Ascending aorta (tissue), 2 donors: ENCODE results near the gene FEN1. TPM values are rescaled to one million over a fixed set of nuclear protein-coding genes. Genes with fewer than 3 reads are reported as not detected.

Source experiments
- DNase-seq, 2 donors: peaks; one replicate each; pipeline ENCODE4 v3.0.0-alpha.2; 2019; ENCODE audit warnings: low spot score in 2 of 2
- H3K27ac ChIP-seq, 2 donors: fragments of 200-600 bp; sonication (generic); one replicate each; pipeline ENCODE4 v1.5.1; 2016 to 2017; ENCODE audit warnings: mild to moderate bottlenecking in 1 of 2
- H3K27me3 ChIP-seq: fragments of 200-600 bp; sonication (generic); one replicate; pipeline ENCODE4 v1.5.1; 2017
- H3K36me3 ChIP-seq, 2 donors: fragments of 200-600 bp; sonication (generic); one replicate each; pipeline ENCODE4 v1.5.1; 2016
- H3K4me1 ChIP-seq, 2 donors: fragments of 200-600 bp; sonication (generic); one replicate each; pipeline ENCODE4 v1.5.1; 2016 to 2017; ENCODE audit warnings: mild to moderate bottlenecking in 1 of 2
- H3K4me3 ChIP-seq, 2 donors: fragments of 200-600 bp; sonication (generic); one replicate each; pipeline ENCODE4 v1.5.1; 2016 to 2017; ENCODE audit warnings: mild to moderate bottlenecking in 1 of 2
- H3K9me3 ChIP-seq, 2 donors: fragments of 200-600 bp; sonication (generic); one replicate each; pipeline ENCODE4 v1.5.1; 2016
- CTCF ChIP-seq, 3 experiments: fragments of 200-600 bp in 2 of 3; fragments of 450-650 bp in 1 of 3; sonication (generic) in 2 of 3; IDR thresholded peaks; one replicate each; pipeline ENCODE4 v1.5.1; 2016 to 2019; ENCODE audit warnings: antibody characterized with exemption in 3 of 3, mild to moderate bottlenecking in 1 of 3, moderate library complexity in 1 of 3
- intact Hi-C: fragments of 100-400 bp; cut with DNase I; formaldehyde crosslinking; loops from one replicate; pipeline ENCODE4 v1.15.1; 2023
- total RNA-seq: library from RNA; depleted of rRNA; stranded (reverse); fragments of >200 nt; gene quantifications from one replicate; pipeline ENCODE4 v1.1.0, GENCODE V29; 2016

The FEN1 gene
- total RNA-seq, 1 donor from 2014 or later = 1.5 TPM

DNA sequence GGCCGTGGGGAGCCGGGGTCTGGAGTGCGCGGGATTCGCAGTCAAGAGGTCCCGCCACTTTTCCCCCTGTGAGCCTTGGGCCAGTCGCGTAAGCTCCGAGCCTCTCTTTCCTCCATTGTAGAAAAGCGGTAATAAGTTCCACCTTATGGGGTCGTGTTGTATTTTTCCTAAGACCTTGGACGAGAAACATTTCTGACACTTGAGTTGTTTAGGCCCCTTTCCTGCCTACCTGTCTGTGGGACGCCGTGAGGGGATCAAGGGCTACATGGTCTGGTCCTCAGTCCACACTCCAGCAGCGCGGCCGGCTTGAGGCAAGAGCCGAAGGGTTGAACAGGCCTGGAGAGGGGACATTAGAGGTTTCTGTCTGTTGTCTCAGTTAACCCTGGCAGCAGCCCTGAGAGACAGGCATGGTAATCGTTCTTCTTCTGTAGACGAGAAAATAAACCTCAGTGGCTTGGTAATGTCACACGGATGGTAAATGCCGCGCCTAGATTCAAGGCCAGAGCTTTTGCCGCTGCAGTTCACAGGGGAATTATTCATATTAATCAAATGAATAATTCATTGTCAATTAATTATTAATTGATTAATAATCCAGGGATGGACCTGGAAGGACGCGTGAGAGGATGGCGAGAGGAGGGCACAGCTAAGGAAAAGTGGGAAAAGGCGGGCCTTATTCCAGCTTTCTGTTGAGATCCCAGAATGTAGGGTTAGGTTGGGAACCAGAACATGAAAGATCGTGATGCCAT, 545 bp downstream of the FEN1 start:
- H3K4me3 ChIP-seq = peak overlapping the region; percentile 79 to 99
- peaks cover 5 to 19% of the 10 kb centered on the region in 2 donors for H3K4me1 ChIP-seq
- H3K27me3 ChIP-seq = no peaks in the 10 kb centered on the region
- TF ChIP-seq CTCF (IDR thresholded peaks at IDR 0.05) = no peak
- H3K36me3 ChIP-seq = peaks cover 20 to 25% of the 10 kb centered on the region in 2 donors
- intact Hi-C loops = loop anchor here (2.0 to 5.0 kb wide), 3 partner anchors 156 to 329 kb away; partner anchors contain the start of genes FTH1 and INCENP
- peak overlapping the region; percentile 87 to 97 for H3K27ac ChIP-seq
- DNase-seq = no peak
- H3K9me3 ChIP-seq = no peaks in the 10 kb centered on the region

DNA sequence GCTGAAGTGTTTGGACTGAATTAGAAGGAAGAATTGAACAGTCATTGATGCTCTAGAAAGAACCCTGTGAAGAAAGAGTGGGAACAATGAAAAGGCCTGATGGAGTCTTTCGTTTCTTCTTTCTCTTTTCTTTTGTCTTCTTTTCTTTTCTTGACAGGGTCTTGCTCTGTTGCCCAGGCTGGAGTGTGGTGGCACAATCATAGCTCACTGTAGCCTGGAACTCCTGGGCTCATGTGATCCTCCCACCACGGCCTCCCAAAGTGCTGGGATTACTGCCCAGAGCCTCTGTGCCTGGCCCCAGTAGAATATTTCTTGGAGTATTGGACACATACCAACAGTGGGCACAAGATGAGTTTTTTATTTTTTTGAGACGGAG, 1.1 kb downstream of the FEN1 start:
- peaks cover 15 to 19% of the 10 kb centered on the region in 2 donors for H3K36me3 ChIP-seq
- H3K27ac ChIP-seq = no peak overlapping the region
- TF ChIP-seq CTCF (IDR thresholded peaks at IDR 0.05) = no peak
- no peak for DNase-seq
- peaks cover 5 to 19% of the 10 kb centered on the region in 2 donors for H3K4me1 ChIP-seq
- intact Hi-C loops = loop anchor here (2.0 to 5.0 kb wide), 3 partner anchors 155 to 328 kb away; partner anchors contain the start of genes FTH1 and INCENP
- no peaks in the 10 kb centered on the region for H3K9me3 ChIP-seq
- no peak overlapping the region for H3K4me3 ChIP-seq
- no peaks in the 10 kb centered on the region for H3K27me3 ChIP-seq

- Histone ChIP-seq H3K36me3 (peaks cover 7 to 12% of the 10 kb centered on the region in 2 donors), H3K4me3 (no peak overlapping the region), H3K9me3 (no peaks in the 10 kb centered on the region), H3K4me1 (peaks cover 5 to 19% of the 10 kb centered on the region in 2 donors), H3K27ac (no peak overlapping the region), H3K27me3 (no peaks in the 10 kb centered on the region)
- intact Hi-C loops = loop anchor here (5.0 kb wide), 2 partner anchors 173 to 328 kb away; partner anchors contain the start of genes FTH1 and INCENP
- TF ChIP-seq CTCF (IDR thresholded peaks at IDR 0.05) = no peak
- no peak for DNase-seq
Observed at GRCh38 chr11:61794579-61794978, 1.9 kb downstream of the FEN1 start.

DNA sequence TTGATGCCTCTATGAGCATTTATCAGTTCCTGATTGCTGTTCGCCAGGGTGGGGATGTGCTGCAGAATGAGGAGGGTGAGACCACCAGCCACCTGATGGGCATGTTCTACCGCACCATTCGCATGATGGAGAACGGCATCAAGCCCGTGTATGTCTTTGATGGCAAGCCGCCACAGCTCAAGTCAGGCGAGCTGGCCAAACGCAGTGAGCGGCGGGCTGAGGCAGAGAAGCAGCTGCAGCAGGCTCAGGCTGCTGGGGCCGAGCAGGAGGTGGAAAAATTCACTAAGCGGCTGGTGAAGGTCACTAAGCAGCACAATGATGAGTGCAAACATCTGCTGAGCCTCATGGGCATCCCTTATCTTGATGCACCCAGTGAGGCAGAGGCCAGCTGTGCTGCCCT, 2.7 kb downstream of the FEN1 start:
- Histone ChIP-seq H3K9me3 (no peaks in the 10 kb centered on the region), H3K27me3 (no peaks in the 10 kb centered on the region), H3K27ac (no peak overlapping the region), H3K4me3 (no peak overlapping the region), H3K36me3 (peaks cover 0 to 6% of the 10 kb centered on the region in 2 donors), H3K4me1 (peaks cover 5 to 19% of the 10 kb centered on the region in 2 donors)
- intact Hi-C loops = loop anchor here (5.0 kb wide), 3 partner anchors 57 to 517 kb away; no protein-coding TSS in a partner anchor
- TF ChIP-seq CTCF (IDR thresholded peaks at IDR 0.05) = no peak
- DNase-seq = no peak

GRCh38 chr11:61795876-61796526, 3.3 kb downstream of the FEN1 start:
- Histone ChIP-seq H3K27me3 (no peaks in the 10 kb centered on the region), H3K27ac (no peak overlapping the region), H3K4me1 (peaks cover 5 to 19% of the 10 kb centered on the region in 2 donors), H3K9me3 (no peaks in the 10 kb centered on the region), H3K4me3 (no peak overlapping the region), H3K36me3 (peaks cover 0 to 6% of the 10 kb centered on the region in 2 donors)
- DNase-seq = no peak
- no peak for TF ChIP-seq CTCF (IDR thresholded peaks at IDR 0.05)
- intact Hi-C loops = loop anchor here (2.0 to 5.0 kb wide), 6 partner anchors 56 to 516 kb away; partner anchors contain the start of gene FADS3
